Kidney glomerular epithelial cell (primary cell): ENCODE measurements around the gene MIR17HG.
"Not testable (repeated sequence)": the region's sequence is repeated elsewhere in the genome, so short reads cannot be mapped to it uniquely, and the experiment has no call there.

Source experiments
- DNase-seq: peaks from one replicate; lab custom pipeline; 2025; lab: John Stamatoyannopoulos, UW

Gene MIR17HG

DNA sequence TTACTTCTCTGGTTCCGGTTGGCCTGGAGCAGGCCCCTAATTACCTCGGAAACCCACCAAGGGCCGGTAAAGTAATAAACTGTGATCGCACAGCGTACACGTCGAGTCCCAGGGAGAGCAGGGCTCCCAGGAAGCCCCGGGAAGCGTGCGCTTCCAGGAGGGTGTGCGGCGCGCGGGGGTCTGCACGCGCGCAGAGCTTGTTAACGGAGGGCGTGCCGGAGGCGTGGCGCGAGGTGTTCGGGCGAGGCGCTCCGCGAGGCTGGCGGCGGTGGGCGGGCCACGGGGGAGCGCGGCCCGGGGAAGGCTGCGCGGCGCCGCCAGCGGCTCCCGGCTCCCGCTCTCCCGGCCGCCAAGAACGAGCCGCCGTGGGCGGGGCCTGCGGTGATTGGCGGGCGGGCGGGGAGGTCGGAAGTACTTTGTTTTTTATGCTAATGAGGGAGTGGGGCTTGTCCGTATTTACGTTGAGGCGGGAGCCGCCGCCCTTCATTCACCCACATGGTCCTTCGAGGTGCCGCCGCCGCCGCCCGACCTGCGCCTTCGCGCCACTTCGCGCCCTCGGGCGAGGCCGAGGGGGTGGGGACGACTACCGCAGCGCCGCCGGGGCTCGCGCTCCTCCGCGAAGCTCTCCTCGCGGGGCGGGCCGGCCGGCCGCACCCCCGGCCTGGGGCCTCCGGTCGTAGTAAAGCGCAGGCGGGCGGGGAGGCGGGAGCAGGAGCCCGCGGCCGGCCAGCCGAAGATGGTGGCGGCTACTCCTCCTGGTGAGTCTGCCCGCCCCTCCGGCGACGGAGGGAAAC lies at the start of gene MIR17HG:
TSS of gene MIR17HG (plus strand) at position 486 of the 794 bp plus-strand sequence.
- peak; percentile 84 for DNase-seq

DNA sequence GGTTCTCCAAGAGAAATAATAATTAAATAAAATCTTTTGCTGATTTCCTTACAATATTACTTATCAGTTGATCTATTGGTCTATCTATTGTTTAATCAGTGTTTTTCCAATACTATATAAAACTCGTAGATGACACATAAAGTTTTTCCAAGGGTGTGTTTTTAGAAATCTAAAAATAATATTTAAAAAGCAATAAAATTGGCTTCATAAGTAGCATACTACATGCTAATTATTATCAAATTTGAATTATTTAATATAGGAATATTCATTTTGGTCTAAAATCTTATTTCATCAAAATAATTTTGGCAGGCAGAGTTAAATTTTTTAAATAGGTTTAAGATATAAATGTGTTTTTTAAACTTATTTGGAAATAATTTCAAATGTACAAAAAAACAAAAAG lies 49.4 kb upstream of the MIR17HG start:
- no peak for DNase-seq

DNA sequence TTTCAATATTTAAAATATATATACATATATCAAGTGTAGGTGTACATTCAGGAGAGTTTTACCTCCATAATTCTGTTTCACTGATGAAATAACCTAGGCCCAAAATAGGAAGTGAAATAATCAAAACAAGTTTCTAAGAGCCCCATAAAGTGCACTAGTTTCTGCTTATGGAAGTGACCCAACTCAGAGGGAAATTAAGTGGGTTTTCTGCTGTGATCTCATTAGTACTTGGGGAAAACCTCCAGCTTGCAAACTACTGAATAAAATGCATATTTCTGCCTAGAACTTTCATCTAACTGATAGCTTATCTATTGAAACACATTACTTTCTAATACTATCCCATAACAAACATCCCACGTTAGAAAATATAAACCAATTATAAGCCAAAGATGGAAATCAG lies 45.4 kb upstream of the MIR17HG start:
- DNase-seq: no peak

DNA sequence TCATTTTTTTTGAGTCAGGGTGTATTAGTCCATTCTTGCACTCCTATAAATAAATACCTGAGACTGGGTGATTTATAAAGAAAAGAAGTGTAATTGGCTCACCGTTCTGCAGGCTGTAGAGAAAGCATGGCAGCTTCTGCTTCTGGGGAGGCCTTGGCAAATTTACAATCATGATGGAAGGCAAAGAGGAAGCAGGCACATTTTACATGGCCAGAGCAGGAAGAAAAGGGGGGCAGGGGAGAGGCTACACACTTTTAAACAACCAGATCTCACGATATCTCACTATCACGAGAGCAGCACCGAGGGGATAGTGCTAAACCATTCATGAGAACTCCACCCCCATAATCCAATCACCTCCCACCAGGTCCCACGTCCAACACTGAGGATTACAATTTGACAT lies 44.5 kb upstream of the MIR17HG start:
- DNase-seq: no peak

DNA sequence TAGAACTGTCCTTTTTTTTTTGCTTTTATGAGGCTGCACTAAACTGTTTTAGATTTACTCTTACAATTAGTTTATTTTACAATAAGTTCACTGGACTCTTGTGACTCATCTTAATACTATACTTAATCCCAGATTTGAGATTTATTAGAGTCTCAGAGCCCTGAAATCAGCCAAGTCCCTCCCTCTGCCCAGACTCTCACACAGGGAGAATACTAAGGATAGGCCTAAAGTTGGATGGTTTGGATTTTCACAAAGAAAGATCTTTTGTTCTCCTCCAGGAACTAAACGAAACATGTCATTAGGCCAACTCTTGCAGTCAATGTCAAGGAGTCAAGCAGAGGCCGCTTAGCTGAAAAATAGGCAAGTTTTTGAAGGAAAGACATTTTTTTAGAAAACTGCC lies 42.7 kb upstream of the MIR17HG start:
- DNase-seq: no peak

DNA sequence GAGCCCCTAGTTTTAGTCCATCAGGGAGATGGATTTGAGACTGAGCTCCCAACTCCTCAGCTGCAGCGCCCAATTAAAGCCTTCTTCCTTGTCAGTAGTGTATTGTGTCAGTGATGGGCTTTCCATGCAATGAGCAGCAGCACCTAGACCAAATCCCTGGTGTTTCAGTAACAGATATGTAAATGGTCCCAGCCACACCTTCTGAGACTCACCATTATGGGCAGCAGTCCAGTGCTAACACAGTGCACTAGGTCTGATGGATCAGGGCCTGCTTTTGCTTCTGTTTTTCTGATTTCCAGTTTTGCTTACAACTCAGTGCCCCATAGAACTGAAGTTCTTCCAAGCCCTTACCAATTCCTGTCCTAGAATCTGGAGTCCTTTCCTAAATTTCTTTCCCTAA lies 41.8 kb upstream of the MIR17HG start:
- DNase-seq: no peak

DNA sequence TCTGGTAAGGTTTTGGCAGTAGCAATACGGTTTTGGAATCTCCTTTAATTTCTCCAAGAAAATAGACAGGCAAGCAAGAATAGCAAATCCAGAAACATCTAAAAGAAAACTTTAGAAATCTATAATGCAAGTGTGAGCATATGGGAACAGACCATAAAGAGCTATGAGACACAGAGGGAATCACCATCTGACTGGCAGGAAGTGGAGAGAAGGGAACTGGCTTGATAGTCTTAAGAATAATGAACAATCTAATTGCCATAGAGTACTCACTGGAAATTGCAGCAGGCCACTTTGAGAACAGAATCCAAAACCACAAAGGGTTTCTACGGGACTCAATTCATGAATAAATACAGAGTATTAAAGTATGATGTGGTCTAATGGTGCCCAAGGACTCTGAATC lies 39.6 kb upstream of the MIR17HG start:
- DNase-seq: no peak

DNA sequence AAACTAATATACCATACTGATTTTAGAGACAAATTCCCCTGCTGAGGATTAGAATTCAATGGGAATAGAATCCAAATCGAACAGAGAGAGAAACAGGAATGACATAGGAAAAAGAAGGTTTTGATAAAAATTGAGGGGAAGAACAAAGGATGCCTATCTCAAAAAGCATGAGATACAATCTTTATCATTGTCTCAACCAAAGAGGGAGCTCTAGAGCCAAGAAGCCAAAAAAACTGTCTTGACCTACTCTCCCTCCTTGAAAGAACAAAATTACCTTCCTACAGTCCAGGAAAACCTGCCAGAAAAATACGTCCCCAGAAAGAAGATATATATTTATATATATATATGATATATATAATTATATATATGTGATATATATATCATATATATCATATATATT lies 39.2 kb upstream of the MIR17HG start:
- DNase-seq: no peak

DNA sequence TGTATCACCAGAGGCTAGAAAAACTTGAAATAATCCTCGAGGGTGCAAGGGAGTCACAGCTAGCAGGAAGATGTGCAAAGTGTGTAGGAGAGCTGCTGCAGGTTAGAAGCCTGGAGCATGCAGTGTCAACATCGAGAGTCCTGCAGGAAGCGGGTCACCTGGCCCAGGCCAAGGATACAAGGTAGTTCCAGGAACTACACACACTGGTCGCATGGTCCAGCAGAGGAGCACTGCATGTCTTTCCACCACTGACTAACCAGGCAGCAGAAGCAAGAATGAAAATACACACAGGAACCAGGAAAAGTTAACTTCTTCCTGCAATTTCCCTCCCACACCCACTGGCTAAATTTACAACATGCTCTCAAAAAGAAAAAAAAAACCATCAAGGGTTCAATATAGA lies 36.0 kb upstream of the MIR17HG start:
- no peak for DNase-seq

DNA sequence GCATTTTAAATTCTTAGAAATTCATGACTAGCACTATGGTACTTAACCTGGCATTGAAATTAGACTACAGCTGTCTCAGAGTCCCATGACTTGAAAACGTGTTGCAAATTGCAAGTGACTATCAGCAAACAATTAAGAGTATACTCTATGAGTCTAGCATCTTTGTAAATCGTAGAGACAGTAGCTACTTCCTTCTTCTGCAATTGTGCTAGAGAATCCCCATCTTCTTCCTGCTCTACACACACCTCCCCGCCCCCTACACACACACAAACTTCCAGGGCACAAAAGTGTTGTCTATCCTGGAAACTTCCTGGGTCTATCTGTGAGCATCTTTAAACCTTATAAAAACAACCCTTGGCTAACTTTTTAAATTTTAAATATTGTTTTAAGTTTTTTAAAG lies 35.2 kb upstream of the MIR17HG start:
- DNase-seq: no peak

DNA sequence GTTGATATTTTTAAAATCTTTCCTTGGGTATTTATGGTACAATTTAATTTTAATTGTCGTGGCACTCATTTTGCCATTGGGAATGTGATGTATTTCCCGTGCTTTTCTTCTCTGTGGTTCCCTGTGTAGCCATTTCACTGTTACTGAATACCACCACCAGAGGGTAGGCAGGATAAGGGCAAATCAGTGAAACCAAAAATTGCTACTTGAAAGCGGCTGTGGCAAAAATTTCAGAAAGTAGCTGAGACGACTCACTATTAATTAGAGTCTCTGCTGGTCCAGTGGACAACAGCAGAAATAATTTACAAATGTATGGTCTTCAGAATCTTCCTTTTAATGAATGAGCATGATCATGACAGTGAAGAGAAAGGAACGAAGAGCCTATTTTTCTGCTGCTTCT lies 34.4 kb upstream of the MIR17HG start:
- DNase-seq: no peak

DNA sequence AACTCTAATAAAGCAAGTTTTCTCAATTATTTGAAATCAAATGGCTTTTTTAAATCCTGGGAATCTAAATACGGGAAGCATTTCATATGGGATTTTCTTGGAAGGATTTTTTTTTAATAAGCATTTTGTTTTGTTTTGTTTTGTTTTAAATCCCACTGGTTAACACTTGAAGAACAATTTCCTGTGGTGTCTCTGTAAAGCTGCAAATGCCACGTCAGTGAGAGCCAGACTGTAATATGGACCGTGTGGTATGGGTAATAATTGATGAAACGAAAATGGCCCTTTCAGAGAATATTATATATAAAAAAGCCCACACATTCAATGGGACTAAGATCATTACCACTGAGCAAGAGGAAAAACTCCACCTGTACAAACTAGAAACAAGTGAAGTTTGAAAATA lies 33.9 kb upstream of the MIR17HG start:
- DNase-seq: no peak

DNA sequence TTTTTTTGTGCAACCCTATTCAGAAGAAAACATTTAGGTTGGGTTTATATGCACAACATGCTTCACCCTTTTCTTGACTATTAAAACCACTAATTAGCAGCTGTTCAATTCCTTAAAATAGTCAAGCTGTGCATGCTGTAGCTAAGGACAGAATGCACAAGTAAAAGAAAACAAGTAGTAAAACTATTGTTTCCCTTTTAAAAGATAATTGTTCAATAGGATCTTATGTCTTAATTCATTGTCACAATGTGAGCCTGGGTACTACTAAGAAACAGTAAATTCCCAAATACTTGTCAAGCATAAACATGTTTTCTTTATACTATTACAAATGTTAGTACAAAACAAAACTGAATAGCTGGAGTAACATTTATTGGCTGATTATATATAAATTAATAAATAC lies 32.6 kb upstream of the MIR17HG start:
- DNase-seq: no peak

DNA sequence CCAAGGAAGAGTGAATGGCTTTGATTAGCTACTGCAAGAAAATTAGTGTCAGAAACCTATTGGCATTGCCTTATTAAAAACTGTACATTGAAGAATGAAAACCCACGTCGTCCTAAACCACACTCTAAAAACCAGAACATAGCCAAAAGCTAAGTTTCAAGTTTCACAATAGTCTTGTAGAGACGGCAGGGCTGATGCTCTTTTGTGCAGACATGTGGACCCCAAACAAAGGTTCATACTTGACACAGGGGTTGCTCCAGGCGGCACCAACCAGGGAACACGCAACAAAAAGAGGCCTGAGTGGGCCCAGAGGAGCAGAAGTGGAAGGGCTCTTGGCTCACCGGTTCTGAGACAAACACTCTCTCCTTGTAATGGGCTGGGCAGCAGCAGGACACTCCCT lies 28.6 kb upstream of the MIR17HG start:
- DNase-seq: no peak

DNA sequence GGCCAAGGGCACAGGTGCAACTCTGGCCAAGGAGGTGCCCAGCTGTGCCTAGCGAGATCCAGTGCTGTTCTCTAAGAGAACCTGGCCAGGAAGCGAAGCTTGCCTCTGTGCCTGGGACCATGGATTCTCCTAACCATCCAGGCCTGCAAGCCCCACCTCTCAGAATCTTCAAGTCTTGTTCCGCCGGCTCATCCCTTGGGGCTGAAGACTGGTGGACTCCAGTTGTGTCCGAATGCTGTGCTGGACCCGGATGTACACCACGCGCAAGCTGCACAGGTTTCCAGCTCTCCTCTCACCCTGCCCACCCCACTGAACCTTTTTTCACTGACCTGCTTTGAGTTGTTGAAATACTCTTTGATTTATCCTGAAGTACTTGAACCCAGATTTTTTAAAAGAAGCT lies 27.5 kb upstream of the MIR17HG start:
- DNase-seq: no peak

DNA sequence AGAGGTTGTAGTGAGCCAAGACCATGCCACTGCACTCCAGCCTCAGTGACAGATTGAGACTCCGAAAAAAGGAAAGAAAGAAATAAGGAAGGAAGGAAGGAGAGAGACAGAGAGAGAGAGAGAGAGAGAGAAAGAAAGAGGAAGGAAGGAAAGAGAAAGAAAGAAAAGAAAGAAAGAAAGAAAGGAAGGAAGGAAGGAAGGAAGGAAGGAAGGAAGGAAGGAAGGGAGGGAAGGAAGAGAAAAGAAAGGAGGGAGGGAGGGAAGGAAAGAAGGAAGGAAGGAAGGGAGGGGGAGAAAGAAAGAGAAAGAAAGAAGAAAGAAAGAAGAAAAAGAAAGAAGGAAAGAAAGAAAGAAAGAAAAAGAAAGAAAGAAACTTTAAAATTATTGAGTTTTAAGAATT lies 26.5 kb upstream of the MIR17HG start:
- not testable (repeated sequence) for DNase-seq

DNA sequence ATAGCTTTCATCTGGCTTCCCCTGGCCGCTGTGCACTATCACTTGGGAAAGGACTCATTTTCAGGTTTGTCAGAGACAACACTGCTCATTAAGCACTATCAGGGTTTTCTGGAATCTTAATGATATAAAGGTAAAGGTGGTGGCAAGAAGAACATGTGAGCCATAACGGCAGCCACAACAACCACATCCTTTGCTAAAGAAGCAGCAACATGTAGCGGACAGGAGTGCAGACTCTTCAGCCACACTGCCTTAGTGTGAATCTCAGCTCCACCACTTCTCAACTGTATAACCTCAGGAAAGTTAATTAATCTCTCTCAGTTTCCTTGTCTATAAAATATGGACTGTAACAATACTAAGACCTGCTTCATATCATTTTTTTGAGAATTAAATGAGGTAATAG lies 24.1 kb upstream of the MIR17HG start:
- DNase-seq: no peak

DNA sequence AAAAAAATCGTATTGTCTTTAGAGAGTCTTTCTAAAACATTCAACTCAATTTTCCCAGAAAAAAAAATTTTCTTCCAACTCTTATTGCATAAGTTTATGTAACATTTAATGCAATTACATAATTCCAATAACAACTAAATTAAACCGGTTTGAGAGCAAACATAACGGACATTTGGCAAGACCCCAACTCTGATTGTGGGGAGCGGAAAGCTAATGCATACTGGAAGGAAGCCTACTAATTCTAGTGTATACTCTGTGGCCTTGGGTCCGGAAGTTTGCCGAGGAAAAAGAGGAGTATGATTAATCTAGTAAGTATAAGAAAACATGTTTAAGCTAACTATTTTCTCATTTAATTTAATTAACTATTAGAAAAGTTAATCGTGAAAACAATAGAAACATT lies 21.3 kb upstream of the MIR17HG start:
- DNase-seq: no peak

DNA sequence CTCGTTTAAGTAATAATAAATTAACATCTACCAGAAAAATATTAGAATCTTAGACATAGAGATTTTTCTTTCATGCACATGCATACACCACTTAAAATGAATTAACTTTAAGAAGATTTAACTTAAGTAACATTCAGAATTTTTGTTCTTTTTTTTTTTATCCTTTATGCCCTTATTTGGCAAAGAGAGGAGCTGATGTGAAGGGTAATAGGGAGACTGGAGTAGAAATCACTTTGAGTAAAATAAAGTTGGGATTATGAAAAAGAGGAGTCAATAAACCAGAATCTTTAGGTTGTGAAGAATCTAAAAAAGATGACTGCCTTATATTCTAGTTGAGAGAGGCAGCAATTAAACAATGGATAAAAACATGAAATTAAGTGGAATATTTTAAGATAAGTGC lies 18.8 kb upstream of the MIR17HG start:
- DNase-seq: no peak

DNA sequence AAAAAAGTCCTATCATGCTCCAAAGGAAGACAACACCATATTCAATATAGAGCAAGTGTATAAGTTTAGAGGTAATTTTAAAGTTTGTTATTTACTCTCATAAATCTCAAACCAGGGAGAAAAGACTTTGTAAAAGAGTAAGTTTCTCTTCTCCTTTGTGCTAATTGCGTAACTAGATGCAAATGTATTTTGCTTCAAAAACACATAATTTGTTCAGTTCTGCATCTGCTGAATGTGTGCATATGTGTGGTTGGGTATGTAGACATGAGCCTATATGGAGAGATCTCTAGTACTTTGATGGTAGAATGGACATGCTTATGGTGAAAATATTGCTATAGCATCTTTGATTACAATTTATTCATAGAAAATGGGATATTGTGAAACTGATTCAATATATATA lies 17.8 kb upstream of the MIR17HG start:
- DNase-seq: no peak

DNA sequence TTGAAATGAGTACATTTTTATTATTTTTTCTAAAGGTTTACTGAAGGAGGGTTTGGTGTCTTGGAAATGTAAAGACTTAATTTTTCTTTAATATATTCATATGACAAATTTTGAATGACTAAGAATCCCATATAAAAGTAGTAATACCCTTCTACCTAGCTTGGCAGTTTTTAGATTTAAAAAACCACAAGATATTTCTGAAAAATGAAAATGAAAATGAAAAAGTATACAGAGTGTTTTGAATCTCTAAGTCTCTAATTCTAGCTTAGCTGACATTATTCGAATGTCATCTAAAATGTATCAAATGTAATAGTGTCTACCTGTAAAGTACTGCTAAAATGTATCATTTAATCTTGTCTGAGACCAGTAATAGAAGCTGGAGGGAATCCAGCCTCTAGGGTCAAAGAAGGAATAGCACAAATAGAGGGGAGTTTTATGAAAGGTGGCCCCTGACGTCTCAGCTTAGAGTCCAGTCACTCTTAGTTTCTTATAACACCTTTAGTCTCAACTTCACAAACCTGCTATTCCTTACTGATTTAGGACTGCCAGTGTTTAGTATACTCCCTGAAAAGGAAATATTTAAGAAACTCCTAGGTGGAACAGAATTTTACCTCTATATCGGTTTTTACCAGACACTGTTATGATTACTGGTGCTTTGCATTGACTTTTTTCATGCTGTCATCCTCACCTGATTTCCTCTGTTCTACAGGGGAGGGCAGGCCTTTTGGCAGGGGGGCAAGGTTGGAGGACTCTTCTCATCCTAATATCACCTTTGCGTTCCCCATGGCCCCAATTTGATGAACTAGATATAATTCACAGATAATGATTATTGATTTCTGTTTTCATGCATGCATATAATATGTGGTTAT lies 16.2 kb upstream of the MIR17HG start:
- no peak for DNase-seq

DNA sequence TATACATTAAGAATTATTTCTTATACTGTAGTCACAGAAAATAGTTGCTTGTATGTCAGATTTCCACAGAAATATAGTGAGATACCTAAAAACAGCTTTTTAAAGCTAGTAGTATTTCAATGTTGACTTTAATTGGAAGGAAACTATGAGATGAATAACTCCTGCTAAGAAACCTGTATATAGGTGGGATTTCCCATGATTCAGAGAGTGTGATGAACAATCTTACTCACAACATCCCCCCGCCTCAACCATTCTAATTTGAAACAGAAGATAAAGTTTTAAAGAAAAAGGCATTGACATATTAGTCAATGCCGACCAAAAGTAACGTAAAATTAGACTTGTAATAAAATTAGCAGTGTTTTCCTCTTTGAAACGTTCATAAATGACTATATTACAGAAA lies 1.4 kb upstream of the MIR17HG start:
- DNase-seq: no peak

DNA sequence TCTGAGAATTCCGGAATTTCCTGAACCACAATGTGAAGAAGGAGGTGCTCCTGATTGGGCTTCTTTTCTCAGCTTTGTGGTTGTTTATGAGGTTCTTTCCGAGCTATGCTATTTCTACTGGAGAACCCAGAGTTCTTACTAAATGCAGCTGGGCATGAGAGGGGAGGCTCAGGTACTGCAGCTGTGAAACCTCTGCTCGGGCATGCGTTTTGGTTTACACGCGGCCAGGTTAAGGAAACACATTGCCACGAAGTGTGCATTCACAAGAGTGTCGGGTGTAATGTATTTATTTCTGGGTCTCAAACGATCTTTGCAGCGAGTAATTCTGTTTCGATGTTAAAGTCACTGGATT lies 661 bp upstream of the MIR17HG start:
- DNase-seq: no peak
